A549 (cell line): ENCODE measurements around the gene TGFBR3.

Source experiments
- FOSL2 ChIP-seq, 2 experiments: fragments of 450-650 bp in 1 of 2; fragments of >200 bp in 1 of 2; sonication (Bioruptor Twin) in 1 of 2; formaldehyde crosslinking; IDR thresholded peaks; 2 replicates each; pipeline versions ENCODE4 v1.5.0 to v1.6.1; 2016 to 2020; ENCODE audit warnings: mild to moderate bottlenecking in 1 of 2, moderate library complexity in 1 of 2
- MAFK ChIP-seq: fragments of 450-650 bp; IDR thresholded peaks from 2 replicates; pipeline ENCODE4 v1.6.1; 2014; ENCODE audit not compliant: partially characterized antibody
- TF ChIP-seq, protein P1 (sequence below): fragments of 450-650 bp; IDR thresholded peaks from 2 replicates; pipeline ENCODE4 v1.6.1; 2014; ENCODE audit warnings: antibody characterized with exemption
- TF ChIP-seq, protein P2 (sequence below): fragments of >200 bp; sonication (Bioruptor Twin); formaldehyde crosslinking; IDR thresholded peaks from 3 replicates; pipeline ENCODE4 v1.5.1; 2016

DNA sequence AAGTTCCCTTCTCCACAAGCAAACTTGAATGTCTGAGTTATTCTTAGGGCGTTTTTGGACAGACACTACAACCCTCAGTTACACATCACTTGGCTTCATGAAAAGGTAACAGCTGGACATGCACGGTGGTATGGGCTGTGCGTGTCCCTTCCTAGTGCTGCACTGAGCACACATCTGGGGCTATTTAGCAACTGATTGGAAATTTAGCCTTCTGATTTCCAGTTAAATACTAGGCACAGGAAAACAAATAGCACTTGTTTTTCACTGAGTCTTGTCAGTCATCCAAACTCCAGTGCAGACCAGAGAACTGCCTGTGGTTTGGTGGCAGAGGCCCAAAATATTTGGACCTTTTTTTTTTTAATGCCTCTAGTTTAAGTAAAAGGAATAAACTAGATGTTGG is 134.7 kb downstream of the TGFBR3 start:
- TF ChIP-seq MAFK (no peak), FOSL2 (IDR thresholded peaks at IDR 0.05) (no peak), FOSL2 (CRISPR knock-in tag; IDR thresholded peaks at IDR 0.05) (no peak)
- TF ChIP-seq, protein P1, sequence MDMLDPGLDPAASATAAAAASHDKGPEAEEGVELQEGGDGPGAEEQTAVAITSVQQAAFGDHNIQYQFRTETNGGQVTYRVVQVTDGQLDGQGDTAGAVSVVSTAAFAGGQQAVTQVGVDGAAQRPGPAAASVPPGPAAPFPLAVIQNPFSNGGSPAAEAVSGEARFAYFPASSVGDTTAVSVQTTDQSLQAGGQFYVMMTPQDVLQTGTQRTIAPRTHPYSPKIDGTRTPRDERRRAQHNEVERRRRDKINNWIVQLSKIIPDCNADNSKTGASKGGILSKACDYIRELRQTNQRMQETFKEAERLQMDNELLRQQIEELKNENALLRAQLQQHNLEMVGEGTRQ: no peak
- TF ChIP-seq, protein P2, sequence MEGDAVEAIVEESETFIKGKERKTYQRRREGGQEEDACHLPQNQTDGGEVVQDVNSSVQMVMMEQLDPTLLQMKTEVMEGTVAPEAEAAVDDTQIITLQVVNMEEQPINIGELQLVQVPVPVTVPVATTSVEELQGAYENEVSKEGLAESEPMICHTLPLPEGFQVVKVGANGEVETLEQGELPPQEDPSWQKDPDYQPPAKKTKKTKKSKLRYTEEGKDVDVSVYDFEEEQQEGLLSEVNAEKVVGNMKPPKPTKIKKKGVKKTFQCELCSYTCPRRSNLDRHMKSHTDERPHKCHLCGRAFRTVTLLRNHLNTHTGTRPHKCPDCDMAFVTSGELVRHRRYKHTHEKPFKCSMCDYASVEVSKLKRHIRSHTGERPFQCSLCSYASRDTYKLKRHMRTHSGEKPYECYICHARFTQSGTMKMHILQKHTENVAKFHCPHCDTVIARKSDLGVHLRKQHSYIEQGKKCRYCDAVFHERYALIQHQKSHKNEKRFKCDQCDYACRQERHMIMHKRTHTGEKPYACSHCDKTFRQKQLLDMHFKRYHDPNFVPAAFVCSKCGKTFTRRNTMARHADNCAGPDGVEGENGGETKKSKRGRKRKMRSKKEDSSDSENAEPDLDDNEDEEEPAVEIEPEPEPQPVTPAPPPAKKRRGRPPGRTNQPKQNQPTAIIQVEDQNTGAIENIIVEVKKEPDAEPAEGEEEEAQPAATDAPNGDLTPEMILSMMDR: no peak
